Stimulated activated naive CD4-positive, alpha-beta T cell (primary cell): Measurements from ENCODE around the gene CYP4F8.
"Not testable (repeated sequence)": the region's sequence is repeated elsewhere in the genome, so short reads cannot be mapped to it uniquely, and the experiment has no call there.

ENCODE experiments used
- DNase-seq, 6 experiments: peaks; one replicate each; lab custom pipeline; 2025; lab: John Stamatoyannopoulos, UW

Gene CYP4F8

GRCh38 chr19:15614507-15615379 is at the start of gene CYP4F8:
TSS of gene CYP4F8 (plus strand) at chr19:15615218. CDS start at chr19:15615617, 399 bp downstream.
- no peak for DNase-seq

DNA sequence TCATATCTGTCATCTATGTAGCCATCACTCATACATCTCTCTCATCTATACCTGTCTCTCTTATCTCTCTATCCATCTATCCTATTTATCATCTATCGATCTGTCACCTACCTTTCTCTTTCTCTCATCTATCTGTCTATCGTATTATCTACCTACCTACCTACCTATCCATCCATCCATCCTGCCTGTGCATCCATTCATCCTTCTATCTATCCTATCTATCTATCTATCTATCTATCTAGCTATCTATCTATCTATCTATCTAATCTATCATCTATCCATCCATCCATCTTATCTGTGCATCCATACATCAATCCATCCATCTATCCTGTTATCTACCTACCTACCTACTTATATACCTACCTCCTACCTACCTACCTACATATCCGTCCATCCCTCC is 44.6 kb upstream of the CYP4F8 start:
- no peak for DNase-seq

DNA sequence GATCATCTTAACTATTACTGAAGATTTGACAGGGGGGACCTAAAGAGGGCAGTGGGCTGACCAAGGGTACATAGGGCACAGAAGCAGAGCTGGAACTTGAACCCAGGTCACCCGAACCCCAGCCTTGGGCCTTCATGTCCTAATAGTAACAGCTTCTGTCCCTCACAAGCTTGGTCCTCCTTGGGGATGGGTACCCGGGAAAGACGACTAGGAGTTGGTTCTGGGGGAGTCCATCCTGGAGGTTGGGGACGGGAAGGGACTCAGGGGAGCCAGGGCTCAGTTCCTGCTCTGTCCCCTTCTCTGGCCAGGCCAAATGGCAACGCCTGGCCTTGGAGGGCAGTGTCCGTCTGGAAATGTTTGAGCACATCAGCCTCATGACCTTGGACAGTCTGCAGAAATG is 39.6 kb upstream of the CYP4F8 start:
- no peak for DNase-seq

DNA sequence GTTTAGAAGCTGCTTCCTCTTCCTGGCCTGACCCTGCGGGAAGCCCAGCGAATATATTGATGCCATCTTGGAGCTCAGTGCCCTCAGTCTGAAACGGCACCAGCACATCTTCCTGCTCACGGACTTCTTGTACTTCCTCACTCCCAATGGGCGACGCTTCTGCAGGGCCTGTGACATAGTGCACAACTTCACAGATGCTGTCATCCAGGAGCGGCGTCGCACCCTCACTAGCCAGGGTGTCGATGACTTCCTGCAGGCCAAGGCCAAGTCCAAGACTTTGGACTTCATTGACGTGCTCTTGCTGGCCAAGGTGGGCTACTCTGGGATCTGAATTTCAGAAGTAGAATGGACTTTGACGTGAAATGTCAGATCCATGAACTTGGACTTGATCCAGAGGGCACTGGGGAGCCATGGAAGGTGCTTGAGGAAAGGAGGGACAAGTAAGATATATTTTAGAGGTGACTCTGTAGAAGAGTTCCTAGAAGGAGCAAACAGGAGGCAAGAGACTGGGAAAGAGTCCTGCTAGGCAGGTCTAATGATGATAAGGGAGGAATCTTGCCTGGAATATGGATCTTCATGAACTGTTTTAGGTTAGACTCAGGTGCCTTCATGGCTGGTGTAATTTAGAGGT is 38.4 kb upstream of the CYP4F8 start:
- DNase-seq, result no peak

DNA sequence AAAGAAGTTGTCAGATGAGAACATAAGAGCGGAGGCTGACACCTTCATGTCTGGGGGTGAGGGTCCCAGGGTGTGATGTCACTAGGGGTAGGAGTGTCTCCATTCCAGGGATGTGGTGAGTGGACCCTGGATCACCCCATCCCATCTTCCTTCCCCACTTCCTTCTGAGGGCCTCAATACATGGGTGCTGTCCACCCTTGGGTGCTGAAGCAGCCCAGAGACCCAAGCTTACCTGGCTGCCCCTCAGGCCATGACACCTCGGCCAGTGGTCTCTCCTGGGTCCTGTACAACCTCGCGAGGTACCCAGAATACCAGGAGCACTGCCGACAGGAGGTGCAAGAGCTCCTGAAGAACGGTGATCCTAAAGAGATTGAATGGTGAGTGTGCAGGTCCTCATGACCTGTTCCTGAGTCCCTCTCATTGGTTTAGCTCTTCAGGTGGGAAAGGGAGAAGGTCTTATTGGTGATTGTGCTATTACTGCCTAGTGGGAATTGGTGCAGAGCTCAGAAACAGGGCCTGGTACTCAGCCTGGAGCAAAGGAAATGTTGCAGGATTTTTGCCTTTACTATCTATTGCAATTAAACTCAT is 37.7 kb upstream of the CYP4F8 start:
- no peak for DNase-seq

DNA sequence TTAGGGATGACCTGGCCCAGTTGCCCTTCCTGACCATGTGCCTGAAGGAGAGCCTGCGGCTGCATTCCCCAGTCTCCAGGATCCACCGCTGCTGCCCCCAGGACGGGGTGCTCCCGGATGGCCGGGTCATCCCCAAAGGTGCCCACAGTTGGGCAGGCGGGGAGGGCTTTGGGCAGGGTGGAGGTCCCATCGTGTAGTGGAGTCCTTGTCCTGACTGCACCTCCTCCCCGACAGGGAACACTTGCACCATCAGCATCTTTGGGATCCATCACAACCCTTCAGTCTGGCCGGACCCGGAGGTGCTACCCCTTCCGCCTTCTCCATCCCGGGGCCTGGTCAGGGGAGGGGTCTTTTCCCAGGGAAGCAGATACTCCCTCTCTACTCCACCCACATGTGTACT is 31.7 kb upstream of the CYP4F8 start:
- no peak for DNase-seq

- DNase-seq, result no peak
Observed at GRCh38 chr19:15584095-15584494, 30.9 kb upstream of the CYP4F8 start.

DNA sequence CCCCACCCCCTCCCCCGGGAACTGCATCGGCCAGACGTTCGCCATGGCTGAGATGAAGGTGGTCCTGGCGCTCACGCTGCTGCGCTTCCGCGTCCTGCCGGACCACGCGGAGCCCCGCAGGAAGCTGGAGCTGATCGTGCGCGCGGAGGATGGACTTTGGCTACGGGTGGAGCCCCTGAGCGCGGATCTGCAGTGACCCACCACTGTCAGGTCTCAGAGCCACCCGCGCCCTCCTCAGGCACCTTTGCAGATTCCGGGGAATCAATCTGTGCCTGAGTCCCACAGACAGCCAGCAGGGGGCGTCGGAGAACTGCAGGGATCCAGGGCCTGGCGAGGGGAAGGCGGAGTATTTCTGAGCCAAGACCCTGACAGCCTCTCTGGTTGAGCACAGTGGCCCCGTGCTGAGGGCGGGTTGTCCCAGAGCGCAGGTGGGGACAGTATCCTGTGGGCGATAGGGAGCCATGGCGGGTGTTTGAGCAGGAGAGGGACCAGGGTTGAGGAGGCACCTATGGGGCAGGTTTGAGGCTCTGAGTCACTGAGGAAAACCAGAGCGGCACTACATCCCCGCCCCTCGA is 30.4 kb upstream of the CYP4F8 start:
- peak; percentile 43 to 84 (median 76) for DNase-seq

DNA sequence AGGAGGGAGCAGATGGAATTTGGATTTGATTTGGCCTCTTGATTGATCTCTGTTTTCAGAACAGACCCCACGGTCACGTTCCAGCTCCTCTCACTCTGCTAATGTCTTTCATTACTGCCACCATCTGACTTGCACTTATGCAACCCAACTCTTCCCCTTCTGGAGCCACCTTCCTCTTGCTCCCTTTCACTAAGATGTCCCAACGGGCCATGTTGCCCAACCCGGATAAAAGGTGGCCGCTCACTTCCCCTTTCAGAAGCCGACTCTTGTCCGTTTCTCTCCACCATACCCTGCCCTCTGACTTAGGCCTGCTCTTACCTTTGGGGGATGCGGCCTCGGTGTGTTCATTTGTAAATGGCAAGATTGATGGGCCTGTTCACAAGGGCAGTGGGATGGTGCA is 27.4 kb upstream of the CYP4F8 start:
- no peak for DNase-seq

DNA sequence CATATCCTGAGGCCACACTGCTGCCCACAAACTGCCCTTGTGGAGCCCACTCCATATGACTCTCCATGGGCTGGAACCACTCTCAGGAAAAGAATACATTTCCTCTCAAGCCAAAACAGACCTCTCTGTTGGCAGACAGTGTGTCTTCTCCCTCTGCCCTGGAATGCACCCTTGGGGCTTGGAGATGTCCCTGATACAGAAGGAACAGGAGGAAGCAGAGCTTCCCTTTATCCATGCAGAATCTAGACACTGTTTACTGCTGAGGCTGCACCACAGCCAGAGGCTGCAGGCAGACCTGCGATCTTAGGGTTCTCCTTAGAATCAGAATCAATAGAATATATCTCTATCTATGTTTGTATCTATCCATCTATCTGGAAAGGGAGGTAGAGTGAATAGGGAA is 26.8 kb upstream of the CYP4F8 start:
- DNase-seq, result no peak

DNA sequence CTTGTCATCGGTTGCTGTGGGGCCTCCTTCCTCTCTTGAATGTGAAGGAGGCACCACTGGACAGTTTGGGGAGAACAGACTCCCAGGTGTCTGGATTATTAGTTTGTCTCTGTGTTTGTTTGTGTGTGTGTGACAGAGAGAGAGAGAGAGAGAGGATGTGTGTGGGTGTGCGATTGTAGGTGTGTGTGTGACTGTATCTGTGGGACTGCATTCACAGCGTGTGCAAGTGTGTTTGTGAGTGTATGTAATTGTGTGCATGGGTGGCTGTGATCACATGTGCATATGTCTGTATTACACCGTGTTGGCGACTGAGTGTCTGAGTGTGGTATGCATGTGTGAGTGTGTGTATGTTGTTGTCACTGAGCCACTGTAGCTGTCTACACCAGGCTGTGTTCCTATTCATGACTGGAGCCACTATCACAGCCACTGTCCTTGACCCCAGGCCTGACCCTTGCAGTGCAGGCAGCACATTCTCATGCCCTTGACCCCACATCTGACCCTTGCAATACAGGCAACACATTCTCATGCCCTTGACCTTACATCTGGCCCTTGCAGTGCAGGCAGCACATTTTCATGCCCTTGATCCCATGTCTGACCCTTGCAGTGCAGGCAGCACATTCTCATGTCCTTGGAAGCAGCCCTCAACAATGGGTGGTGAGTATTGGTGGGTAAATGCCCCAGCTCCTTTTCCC is 25.1 kb upstream of the CYP4F8 start:
- DNase-seq, result no peak

DNA sequence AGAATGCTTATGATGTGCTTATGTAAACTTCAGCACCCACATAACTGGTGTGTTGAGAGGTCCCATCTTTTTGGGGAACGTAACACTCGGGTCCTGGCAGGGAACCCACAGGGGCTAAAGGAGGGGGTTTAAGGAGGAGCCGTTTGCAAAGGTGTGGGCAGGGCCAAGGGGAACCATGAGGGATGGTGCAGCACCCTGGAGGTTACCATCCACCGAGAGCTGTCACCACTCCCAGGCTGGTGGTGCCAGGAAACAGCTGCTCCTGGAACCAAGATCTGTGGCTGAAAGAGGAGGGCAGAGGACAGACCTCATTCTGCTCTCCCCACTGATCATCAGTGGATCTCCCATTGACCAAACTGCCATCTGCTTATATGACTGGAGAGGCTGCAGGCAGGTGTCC is 23.2 kb upstream of the CYP4F8 start:
- no peak for DNase-seq

DNA sequence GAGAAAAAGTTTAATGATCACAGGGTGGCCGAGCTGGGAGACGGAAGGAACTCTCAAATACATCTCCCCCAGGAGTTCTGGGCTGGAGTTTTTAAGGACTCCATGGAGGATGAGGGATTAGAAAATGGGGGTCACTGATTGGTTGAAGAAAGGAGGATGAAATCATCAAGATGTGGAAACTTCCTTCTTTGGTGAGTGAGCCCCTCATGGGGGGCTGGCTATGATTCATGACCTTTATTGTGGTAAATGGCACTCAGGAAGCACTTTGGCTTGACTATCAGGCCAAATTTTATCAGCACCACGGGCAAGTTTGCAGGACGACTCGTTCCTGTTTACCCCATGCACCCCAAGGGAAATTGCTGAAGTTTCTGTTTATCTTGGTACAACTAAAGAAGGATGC is 22.5 kb upstream of the CYP4F8 start:
- DNase-seq, result not testable (repeated sequence)

DNA sequence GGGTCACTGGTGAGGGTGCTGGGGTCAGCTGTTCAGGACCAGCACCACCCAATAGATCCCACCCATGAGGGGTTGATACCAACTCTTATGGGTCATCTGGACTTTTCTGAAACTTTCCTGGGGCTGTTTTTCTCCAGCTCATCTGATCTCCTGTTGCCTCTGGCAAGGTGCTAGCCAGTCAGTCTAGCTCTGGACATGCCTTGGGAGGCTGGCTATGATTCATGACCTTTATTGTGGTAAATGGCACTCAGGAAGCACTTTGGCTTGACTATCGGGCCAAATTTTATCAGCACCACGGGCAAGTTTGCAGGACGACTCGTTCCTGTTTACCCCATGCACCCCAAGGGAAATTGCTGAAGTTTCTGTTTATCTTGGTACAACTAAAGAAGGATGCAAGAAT is 21.3 kb upstream of the CYP4F8 start:
- DNase-seq, result not testable (repeated sequence)

GRCh38 chr19:15595069-15595468 is 19.9 kb upstream of the CYP4F8 start:
- DNase-seq, result no peak

GRCh38 chr19:15607978-15608925 is 6.8 kb upstream of the CYP4F8 start:
- DNase-seq, result not testable (repeated sequence)

DNA sequence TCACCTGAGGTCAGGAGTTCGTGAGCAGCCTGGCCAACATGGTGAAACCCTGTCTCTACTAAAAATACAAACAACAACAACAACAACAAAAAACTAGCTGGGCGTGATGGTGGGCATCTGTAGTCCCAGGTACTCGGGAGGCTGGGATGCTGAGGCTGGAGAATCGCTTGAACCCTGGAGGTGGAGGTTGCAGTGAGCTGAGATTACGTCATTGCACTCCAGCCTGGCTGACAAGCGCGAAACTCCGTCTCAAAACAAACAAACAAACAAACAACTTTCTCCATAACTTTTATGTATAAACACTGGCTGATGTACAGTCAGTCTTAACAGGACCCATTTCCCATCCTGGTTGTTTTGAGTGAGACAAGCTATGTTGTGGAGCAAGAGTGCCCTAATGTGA is 5.8 kb upstream of the CYP4F8 start:
- DNase-seq, result no peak

DNA sequence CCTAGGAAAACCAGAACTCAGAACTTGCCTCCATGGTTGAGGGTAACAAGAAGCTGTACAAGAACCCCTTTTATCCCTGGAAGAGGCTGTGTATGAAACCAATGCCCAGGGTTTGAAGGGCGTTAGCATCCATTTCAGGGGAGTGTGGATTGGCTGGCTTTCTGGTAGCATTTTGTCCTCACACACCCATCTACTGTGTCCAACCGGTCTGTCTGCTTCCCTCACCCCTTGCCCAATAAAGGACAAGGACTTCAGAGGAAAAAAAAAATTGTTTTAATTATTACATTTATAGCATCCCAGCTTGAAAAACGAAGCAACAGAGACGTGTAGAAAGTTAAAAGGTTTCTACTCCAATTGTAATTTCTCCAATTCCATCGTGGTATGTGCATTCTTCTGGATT is 2.7 kb upstream of the CYP4F8 start:
- no peak for DNase-seq

GRCh38 chr19:15613338-15613737 is 1.7 kb upstream of the CYP4F8 start:
- DNase-seq, result no peak

DNA sequence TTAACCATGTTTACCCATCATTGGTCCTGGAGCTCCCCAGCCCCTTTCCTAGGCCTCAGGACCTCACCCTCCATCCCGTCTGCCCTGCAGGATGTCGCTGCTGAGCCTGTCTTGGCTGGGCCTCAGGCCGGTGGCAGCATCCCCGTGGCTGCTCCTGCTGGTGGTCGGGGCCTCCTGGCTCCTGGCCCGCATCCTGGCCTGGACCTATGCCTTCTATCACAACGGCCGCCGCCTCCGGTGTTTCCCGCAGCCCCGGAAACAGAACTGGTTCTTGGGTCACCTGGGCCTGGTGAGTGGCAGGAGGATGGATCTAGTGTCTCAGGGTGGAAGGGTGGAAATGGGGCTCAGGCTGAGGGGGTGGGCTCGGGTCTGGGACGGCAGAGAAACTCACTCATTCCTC is 508 bp downstream of the CYP4F8 start:
- DNase-seq, result no peak

- no peak for DNase-seq
Observed at GRCh38 chr19:15616183-15616582, 1.2 kb downstream of the CYP4F8 start.
